NCI-H146 treated with DMSO at 0.1 percent for 48 hours (cell line): ENCODE measurements around the gene GSDME.

Source experiments
- DNase-seq: peaks from one replicate; lab custom pipeline; 2025; ENCODE audit not compliant: unreplicated experiment; lab: John Stamatoyannopoulos, UW

Gene GSDME

GRCh38 chr7:24706211-24707170 is 50.8 kb downstream of the GSDME start:
- DNase-seq: no peak

GRCh38 chr7:24705461-24705954 is 51.8 kb downstream of the GSDME start:
- no peak for DNase-seq

GRCh38 chr7:24704311-24704710 is 53.0 kb downstream of the GSDME start:
- no peak for DNase-seq

GRCh38 chr7:24703296-24703695 is 54.0 kb downstream of the GSDME start:
- no peak for DNase-seq

GRCh38 chr7:24702755-24703154 is 54.5 kb downstream of the GSDME start:
- no peak for DNase-seq

GRCh38 chr7:24701261-24702235 is 55.7 kb downstream of the GSDME start:
- DNase-seq: no peak

GRCh38 chr7:24700521-24701260 is 56.6 kb downstream of the GSDME start:
- DNase-seq: no peak

GRCh38 chr7:24698531-24699266 is 58.6 kb downstream of the GSDME start:
- DNase-seq: no peak

- no peak for DNase-seq
These were observed 59.8 kb downstream of the GSDME start for GRCh38 chr7:24697416-24697815.

- no peak for DNase-seq
These were observed 64.7 kb downstream of the GSDME start for GRCh38 chr7:24692592-24692991.

GRCh38 chr7:24690251-24690650 is 67.0 kb downstream of the GSDME start:
- DNase-seq: no peak

GRCh38 chr7:24685708-24686107 is 71.6 kb downstream of the GSDME start:
- no peak for DNase-seq

- no peak for DNase-seq
These were observed 86.5 kb downstream of the GSDME start for GRCh38 chr7:24670782-24671181.

- no peak for DNase-seq
These were observed 87.2 kb downstream of the GSDME start for GRCh38 chr7:24669971-24670591.

- DNase-seq: no peak
These were observed 88.2 kb downstream of the GSDME start for GRCh38 chr7:24668927-24669635.

- DNase-seq: peak; percentile 47
These were observed 91.5 kb downstream of the GSDME start for GRCh38 chr7:24665564-24666294.

- no peak for DNase-seq
These were observed 96.7 kb downstream of the GSDME start for GRCh38 chr7:24660546-24660945.

- no peak for DNase-seq
These were observed 97.8 kb downstream of the GSDME start for GRCh38 chr7:24659505-24659904.
